GM04503 (cell line): ENCODE measurements around the gene SCN4A.

Source experiments
- DNase-seq: peaks from one replicate; pipeline ENCODE4 v3.0.0-alpha.2; 2012; ENCODE audit warnings: low read depth

The SCN4A gene

DNA sequence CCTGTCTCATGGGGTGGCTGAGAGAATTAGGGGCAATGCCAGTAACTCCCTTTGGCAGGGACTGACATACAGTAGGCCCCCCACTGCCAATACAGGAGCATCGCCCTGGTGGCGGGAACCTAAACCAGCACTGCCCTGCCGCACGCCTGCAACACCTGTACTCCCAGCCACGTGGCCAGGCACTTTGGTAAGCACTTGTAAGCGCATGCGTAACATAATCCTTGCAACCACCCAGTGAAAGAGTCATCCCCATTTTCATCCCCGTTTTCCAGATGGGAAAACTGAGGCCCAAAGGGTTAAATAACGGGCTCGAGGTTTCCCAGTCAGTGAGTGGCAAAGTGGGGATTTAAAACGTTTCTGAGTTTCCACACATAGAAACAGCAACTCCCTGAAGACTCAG is 17.5 kb downstream of the SCN4A start:
- DNase-seq = no peak

DNA sequence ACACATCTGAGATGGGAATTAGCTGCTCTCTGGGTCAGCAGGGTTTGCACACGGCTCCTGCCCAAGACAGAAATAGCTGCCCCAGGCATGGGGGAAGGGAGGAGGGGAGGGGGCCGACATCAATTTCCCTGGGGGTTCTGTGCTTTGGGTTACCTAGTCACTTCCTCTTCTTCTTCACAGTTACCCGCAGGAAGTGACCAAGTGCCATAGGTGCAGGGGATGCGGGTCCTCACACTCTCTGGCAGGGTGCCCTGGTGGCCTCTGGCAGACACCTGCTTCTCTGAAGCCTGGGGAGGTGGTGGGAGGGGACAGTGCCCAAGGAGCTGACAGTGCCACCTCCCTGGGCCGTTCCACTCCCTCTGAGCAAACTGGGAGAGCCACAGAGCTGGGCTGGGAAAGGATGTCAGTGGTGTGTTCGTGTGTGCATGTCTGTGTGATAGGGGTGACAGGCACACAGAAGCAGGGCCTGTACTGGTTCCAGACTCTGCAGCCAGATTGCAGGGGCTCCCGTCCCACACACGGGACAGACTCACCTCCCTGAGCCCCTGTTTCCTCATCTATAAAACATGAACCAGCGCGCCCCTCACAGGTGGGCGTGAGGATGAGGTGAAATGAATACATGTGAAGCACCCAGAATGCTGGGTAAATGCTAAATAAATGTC is 18.2 kb downstream of the SCN4A start:
- DNase-seq = no peak

DNA sequence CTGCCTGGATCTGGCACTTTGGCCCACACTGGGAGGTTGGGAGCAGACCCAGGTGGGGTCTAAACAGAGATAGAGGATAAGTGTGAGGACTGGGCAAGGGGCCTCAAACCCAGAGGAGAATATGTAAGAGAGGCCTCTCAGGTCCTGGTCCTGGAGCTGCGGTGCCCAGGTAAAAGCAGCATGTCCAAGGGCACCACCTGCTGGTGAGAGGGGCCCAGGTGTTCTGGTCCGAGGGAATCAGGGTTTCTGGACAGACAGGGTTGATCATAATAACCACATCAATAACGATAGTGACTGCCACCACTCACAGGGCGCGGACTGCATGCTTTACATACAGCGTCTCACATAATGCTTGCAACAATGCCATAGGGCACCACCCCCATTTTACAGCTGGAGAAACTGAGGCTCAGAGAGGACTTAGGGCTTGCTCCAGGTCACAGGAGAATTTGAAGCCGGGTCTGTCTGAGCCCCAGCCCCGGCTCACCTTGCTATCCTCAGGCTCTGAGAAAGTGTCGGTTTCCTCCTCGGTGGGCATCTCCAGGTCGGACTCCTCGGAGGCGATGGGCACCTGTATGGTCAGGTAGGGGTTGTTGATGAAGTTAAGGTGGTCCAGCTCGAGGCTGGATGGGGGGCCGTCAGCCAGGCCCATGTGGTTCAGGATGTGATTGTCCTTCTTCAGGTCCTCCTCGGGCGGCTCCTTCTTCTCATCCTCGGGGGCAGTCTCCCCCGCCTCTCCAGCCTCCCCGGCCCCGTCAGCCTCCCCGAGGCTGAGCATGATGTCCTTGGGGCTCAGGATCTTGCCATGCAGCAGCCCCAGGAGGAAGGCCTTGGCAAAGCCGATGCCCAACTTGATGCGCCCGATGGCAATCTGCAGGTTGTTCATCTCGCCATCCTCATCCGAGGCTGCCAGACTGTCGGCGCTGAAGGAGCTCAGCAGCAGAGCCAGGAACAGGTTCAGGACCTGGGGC is 21.5 kb downstream of the SCN4A start:
- DNase-seq = no peak

DNA sequence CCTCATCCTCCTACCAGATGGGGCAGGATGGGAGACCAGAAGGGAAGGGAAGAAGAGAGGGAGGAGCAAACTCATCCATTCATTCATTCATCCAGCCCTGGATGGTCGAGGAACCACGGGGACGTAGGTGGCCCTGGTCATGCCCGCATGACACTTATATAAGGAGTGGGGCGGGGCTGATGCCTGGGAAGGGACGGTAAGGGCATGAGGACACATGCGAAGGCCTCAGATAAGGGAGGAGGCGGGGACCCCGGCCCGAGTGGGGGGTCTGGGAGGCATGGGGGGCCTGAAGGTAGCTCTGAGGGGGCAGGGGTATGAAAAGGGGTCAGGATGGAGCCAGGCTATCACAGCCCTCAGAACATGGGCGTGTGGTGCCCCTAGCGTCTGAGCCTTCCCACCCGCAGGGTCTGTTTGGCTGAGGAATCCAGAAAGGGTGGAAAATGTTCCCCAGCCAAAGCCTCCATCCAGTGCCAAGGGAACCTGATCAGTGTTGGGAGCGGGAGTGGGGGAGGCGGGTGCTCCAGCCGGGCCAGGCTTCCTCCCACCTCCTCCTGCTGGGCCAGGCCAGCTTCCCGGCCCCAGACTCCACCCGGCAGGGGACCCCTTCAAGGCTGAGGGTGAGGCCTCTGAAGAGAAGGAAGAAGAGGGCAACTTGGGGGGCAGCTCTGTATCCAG is 23.0 kb downstream of the SCN4A start:
- no peak for DNase-seq

DNA sequence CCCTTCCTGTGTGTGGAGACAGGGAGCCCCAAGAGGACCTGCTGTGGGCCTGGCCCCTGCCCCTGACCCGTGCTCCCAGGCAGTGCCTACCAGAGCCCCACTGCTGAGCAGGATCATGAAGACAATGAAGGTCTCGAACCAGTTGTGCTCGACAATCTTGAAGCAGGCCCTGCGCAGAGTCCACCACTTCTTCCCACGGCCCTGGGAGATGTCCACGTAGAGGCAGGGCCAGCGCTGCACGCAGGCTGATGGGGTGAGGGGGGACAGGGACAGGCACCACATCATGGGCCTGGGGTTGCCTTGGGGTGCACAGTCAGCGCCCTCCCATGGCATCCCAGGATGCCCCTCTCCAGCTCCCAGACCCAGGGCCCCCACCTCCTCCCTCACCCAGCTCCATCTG is 24.2 kb downstream of the SCN4A start:
- no peak for DNase-seq

DNA sequence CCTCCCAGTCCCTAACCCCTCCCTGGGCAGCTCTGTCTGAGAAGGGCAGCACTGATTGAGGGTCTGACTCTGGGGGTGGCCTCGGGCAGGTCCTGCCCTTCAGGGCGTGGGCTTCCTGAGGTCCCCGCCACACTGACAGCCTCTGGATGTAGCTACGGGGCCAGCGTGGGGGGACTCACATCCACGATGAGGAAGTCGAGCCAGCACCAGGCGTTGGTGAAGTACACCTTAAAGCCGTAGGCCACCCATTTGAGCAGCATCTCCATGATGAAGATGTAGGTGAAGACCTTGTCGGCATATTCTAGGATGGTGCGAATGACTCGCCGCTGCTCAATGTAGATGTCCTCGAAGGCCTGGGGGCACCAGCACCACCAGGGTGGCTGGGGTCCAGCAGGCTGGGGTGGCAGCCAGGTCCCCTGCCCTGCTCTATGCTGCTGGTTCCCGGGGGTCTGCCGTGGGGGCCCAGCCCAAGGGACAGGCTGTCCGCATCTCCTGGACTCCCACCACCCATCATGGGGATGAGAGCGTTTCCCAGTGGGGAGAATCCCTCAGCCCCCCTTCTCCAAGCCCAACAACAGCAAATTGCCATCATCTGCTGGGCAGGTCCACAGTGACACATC is 24.9 kb downstream of the SCN4A start:
- no peak for DNase-seq

DNA sequence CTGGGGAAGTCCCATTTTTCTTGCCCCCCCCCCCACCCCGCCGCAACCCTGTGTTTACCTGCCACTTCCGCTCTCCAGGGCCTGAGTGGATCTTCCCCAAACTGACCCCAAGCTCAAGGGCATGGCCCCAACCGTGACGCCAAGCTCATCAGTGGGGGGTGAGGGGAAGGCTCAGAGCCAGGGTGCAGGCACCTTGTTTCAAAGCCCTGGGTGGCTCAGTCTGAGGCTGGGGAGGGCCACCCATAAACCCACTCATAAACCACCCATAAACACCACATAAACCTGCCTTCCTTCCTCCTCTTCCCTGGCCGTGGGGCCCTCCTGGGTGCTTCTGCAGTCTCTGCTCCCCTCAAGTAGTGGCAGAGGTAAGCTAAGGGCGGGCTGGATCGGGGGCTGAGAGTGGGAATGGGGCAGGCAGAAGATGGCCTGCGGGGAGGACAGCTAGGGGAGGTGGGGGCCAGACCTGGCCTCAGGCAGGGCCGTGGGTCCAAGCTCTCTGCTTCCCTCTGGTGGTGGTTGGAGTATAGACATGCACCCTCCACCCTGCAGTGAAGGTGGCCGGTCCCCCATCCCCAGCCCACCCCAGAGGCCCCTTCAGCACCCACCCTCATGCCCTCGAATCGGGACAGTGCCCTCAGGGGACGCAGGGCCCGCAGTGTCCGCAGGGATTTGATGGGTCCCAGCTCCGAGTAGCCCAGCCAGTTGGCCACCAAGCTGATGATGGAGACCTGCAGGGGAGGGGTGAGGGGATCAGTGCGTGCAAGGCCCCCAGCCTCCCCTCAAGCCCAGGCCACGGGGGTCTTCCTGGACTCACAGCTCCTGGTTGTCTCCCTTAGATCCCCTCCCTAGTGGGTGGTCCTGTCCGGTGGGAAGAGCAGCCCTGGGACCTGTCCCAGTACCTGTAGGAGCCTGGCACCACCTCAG is 26.0 kb downstream of the SCN4A start:
- DNase-seq = no peak

DNA sequence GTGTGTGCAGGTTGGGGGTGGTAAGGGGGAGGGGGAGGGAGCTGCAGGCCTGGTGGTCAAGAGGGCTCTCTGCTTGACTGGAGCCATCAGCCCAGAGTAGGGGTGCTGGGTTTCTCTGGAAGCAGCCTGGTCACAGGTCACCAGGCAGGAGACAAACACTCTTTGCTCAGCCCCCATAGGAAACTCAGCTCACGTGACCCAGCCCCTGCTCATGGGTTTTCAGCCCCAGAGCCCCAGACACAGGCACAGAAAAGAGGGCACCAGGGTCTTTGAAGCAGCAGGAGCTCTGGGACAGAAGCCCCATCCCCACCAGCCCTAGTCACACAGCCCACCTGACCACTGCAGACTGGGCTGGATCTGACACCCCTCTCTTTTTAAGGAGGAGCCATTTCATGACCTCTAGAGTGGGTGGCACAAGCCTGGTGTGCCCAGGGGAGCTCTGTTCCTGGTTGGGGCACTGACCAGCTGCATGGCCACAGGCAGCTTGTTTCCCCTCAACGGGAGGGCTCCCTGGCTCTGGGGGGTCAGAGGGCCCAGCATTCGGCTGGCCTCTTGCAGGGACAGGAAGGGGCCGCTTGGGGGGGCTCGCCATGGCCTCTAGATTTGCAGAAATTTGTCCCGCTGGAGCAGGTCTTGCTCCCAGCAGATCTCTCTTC is 26.8 kb downstream of the SCN4A start:
- no peak for DNase-seq

DNA sequence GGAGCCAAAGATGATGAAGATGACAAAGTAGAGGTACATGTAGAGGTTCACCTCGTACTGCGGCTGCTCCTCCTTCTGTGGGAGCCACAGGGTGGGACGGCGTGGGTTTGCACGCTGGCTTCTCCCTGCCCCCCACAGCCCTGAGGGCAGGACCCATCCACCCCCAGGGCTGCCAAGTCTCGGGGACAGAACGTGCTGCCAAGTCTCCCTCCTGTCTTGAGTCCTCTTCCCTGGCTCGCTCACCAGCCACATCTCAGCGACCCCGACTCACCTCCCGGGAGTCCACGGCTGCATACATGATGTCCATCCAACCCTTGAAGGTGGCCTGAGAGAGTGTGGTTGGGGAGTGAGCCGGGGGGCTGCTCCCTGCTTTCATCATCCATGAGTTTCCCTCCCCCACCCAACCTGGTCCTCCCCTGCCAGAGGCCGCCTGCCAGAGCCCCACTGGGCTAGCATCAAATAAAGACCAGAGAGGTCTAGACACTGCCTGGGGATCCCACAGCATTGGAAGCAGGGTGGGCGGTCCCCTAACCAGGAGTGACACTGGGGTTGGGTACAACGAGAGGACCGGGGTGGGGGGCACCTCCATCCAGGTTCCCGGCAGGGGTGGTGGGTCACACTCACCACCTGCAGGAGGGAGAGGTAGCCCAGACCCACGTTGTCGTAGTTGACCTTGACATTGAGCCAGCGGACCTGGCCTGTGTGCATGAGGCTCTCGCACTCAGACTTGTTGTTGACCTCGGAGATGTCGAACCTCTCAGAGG is 27.8 kb downstream of the SCN4A start:
- DNase-seq = no peak

DNA sequence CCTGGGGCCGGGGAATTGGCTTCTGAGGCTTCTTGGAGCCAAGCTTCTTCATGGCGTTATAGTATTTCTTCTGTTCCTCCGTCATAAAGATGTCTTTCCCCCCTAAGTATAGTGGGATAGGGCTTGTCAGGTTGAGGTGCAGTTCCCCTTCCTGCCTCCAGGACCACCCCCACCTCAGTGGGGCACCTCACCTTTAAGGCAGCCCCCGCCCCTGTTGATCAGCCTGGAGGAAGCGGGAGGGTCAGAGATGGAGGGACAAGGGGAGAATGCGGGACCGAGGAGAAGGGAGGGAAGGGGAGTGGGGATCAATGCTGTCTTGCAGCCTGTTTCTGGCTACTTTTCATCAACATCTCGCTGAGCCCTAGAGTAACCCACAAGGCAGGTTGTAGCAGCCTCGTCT is 29.0 kb downstream of the SCN4A start:
- no peak for DNase-seq

DNA sequence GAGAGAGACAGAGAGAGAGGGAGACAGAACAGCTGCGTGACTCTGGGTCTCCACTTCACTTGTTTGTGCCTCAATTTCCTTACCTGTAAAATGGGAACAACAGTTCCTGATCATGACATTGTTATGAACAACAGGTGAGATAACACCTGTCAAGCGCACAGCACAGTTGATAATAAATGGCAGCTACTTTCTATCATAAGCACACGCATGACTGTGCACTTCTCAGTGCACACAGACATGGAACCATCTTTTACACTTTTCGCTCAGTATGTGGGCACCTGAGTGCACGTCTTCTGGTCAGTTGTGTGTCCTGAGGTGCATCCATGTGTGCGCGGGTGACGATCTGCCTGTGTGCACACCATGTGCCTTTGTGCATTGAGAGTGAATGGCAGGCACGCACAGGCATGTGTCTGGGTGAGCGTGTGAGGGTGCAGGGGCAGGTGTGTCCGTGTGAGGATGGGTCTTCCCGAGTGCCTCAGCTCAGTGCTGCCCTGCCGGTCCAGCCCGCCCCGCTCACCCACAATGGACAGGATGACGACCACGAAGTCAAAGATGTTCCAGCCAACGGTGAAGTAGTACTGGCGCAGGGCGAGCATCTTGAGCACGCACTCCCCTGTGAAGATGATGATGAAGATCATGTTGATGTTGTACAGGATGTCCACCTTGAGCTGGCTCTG is 30.3 kb downstream of the SCN4A start:
- DNase-seq = no peak

DNA sequence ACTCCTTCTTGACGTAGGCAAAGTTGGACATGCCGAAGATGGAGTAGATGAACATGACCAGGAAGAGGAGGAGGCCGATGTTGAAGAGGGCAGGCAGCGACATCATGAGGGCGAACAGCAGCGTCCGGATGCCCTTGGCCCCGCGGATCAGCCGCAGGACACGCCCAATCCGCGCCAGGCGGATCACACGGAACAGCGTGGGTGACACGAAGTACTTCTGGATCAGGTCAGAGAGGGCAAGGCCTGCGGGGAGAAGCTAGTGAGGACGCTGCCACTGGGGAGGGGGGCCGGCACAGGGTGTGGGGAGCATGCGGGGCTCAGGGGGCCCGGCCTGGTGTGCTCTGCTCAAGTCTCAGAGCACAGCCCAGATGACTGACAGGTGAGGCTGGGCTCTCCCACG is 31.0 kb downstream of the SCN4A start:
- DNase-seq = no peak

DNA sequence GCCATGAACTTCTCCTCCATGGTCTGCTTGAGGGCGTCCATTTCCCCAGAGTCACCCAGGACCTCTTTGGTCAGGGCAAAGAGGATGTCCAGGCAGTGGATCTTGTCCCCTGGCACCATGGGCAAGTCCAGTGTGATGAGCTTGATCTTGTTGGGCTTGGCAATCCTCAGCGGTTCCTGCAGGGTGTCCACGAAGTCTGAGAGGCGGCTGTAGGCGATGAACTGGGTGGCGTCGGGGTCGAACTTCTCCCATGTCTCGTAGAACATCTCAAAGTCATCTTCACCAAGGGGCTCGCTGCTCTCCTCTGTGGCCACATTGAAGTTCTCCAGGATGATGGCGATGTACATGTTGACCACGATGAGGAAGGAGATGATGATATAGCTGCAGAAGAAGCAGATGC is 31.6 kb downstream of the SCN4A start:
- DNase-seq = no peak

DNA sequence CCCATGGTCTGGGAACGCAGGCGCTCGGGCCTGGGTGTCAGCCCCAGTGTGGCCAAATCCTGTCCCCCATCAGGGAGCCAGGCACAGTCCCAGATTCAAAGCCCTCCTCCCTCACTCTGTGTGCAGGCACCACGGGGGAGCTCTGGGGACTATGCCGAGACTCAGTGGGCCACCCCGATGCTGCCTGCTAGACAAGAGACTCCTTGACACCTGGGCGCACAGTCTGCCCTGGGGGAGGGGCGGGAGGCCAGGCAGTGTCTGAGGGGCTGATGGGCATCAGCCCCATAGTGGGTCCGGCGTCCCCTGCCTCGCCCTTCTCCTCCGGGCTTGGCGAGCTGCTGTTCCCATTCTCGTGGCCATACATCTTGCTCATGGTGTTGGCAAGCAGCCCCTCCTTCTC is 32.1 kb downstream of the SCN4A start:
- no peak for DNase-seq

DNA sequence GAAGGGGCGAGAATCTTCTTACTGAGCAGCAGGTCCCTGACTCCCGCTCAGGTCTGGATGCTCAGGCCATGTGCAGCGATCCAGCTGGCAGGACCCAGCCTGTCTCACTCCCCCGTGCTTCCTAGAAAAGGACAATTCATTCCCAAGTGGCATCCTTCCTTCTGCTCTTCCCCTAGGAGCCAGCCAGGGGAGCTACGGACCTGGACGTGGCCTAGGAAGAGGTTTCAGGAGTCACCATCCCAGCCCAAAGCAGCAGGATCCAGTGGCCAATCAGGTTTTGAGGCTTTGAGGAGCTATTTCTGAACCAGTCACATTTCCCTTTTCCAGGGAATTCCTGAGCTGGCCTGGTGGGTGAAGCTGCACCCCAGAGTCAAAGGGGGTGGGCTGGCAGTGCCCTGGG is 32.8 kb downstream of the SCN4A start:
- DNase-seq = no peak

DNA sequence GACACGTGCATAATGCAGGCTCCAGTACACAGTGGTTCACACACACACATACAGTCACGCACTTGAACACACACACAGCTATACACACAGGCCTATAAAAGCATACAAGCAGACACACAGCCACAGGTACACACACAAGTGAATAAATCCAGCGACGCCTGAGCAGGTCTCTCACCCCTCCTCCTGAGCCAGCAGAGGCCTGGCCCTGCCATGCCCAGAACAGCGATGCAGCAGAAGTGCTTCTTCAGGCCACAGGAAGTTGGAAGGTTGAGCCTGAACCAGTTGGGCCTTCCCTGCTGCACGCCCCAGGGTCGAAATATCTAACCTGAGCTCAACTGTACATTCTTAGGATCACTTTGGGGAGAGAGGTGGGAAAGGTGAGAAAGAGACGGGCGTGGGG is 33.3 kb downstream of the SCN4A start:
- DNase-seq = no peak

DNA sequence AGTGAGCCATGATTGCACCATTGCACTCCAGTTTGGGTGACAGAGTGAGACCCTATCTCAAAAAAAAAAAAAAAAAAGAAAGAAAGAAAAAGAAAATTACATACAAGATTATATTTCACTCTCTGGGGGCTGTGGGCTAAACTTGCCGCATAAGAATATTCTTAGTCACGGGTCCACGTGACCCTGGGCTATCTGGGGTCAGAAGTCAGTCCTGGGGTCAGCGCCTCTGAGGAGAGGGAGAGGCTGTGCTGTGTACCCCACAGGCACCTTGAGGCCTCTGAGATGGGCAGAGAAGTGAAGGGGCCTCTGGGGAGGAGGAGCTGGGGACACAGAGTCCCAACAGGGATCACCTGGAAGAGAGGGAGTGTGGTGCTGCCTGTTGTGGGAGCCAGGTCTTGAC is 34.8 kb downstream of the SCN4A start:
- DNase-seq = no peak

DNA sequence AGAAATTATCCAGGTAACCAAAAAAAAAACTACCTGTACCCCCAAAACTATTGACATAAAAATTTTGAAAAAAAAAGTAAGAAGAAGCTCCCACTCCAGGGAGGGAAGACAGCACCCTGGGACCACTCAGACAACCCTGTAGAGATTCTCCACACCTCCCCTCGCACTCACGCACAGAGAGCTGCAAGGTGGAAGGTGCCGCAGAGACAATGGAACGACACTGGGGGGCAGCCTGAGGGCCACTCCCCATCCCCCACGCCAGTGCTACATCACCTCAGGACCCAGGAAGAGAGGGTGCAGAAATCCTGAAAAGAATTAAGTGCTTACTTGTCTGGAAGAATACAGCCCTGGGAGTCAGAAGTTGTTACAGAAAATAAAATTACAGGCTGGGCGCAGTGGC is 35.4 kb downstream of the SCN4A start:
- no peak for DNase-seq
